Adipose tissue (tissue), 3 donors: ENCODE measurements around the gene F8. TPM values are rescaled to one million over a fixed set of nuclear protein-coding genes. Genes with fewer than 3 reads are reported as not detected.

Source experiments
- H3K27ac ChIP-seq: one replicate; pipeline ENCODE4 v1.5.1; 2013; ENCODE audit warnings: low read depth, low read length
- WGBS, 3 donors: extraction: QIAGEN DNeasy Blood & Tissue Kit; methylation state at CpG; one replicate each; pipeline ENCODE4 v1.1.7; 2013; 5-methylcytosine and 5-hydroxymethylcytosine counted together
- polyA plus RNA-seq, 3 donors: library from polyadenylated mRNA; stranded (reverse); fragments of 200-250 nt; gene quantifications; one replicate each; pipeline ENCODE4 v1.2.3, GENCODE V29; 2013
- donor health status: healthy with polysubstance abuse.
- donor health status: Bipolar disorder and iron deficiency.
- donor health status: healthy.

Gene F8
- polyA plus RNA-seq, result 10 to 100 TPM in 2 of 3 donors, 1 to 10 TPM in 1; 5.1 to 26.7 (median 25.8) TPM

- 5 to 9% (median 7%) methylated on average over 1 of the region's 1 CpG for WGBS, 3 donors
Observed at GRCh38 chrX:155022585-155022984, at the start of gene F8. Gene F8, minus strand, starts transcription at chrX:155022723. Its CDS starts 171 bp downstream, at chrX:155022552.

GRCh38 chrX:155071694-155072280 is 49.3 kb upstream of the F8 start:
- 0 to 37% (median 1%) methylated on average over 25 of the region's 25 CpGs for WGBS, 3 donors

More at GRCh38 chrX:155022585-155022984, at the start of gene F8:
- H3K27ac ChIP-seq, result no peak within 1 kb of the TSS

GRCh38 chrX:155070975-155071693 is 48.6 kb upstream of the F8 start, which contains the start of the genes BRCC3, CMC4 and MTCP1:
Gene BRCC3, plus strand, starts transcription at chrX:155071508. Its CDS starts 20 bp downstream, at chrX:155071528.
Gene CMC4, minus strand, starts transcription at chrX:155071136. Its CDS starts 7,113 bp downstream, at chrX:155064023.
Gene MTCP1, minus strand, starts transcription at chrX:155071136. Its CDS starts 5,126 bp downstream, at chrX:155066010.
- no peak within 1 kb of the TSS for H3K27ac ChIP-seq
- 0 to 34% (median 1%) methylated on average over 8 to 61 of the region's 81 CpGs for WGBS, 3 donors

More at GRCh38 chrX:155071694-155072280, 49.3 kb upstream of the F8 start:
- H3K27ac ChIP-seq, result no peak overlapping the region

GRCh38 chrX:155070663-155070974 is 48.1 kb upstream of the F8 start:
- H3K27ac ChIP-seq, result no peak overlapping the region
- WGBS, 3 donors, result 0 to 39% (median 0%) methylated on average over 16 of the region's 16 CpGs

GRCh38 chrX:155070038-155070437 is 47.5 kb upstream of the F8 start:
- WGBS, 3 donors, result 2 to 33% (median 5%) methylated on average over 12 of the region's 12 CpGs
- no peak overlapping the region for H3K27ac ChIP-seq

- WGBS, 3 donors, result 70 to 97% (median 78%) methylated on average over 1 of the region's 1 CpG
- H3K27ac ChIP-seq, result no peak overlapping the region
Observed at GRCh38 chrX:155069414-155069813, 46.9 kb upstream of the F8 start.

- 63 to 82% (median 73%) methylated on average over 1 of the region's 1 CpG for WGBS, 3 donors
- H3K27ac ChIP-seq, result no peak overlapping the region
Observed at GRCh38 chrX:155068165-155068564, 45.6 kb upstream of the F8 start.

- WGBS, 3 donors, result 73 to 84% (median 82%) methylated on average over 8 of the region's 8 CpGs
- H3K27ac ChIP-seq, result no peak overlapping the region
Observed at GRCh38 chrX:155065035-155065734, 42.7 kb upstream of the F8 start.

- H3K27ac ChIP-seq, result no peak overlapping the region
- 64 to 83% (median 74%) methylated on average over 4 of the region's 4 CpGs for WGBS, 3 donors
Observed at GRCh38 chrX:155061760-155062159, 39.2 kb upstream of the F8 start.

GRCh38 chrX:155056877-155057792 is 34.6 kb upstream of the F8 start:
- H3K27ac ChIP-seq, result no peak overlapping the region
- 8 to 20% (median 15%) methylated on average over 22 to 25 of the region's 25 CpGs for WGBS, 3 donors

- no peak overlapping the region for H3K27ac ChIP-seq
- WGBS, 3 donors, result 61 to 94% (median 86%) methylated on average over 1 of the region's 1 CpG
Observed at GRCh38 chrX:155056471-155056870, 33.9 kb upstream of the F8 start.

- WGBS, 3 donors, result 85 to 90% (median 89%) methylated on average over 3 of the region's 3 CpGs
- H3K27ac ChIP-seq, result no peak overlapping the region
Observed at GRCh38 chrX:155055494-155055893, 33.0 kb upstream of the F8 start.

GRCh38 chrX:155054255-155054654 is 31.7 kb upstream of the F8 start:
- WGBS, 3 donors, result 88 to 94% (median 90%) methylated on average over 3 to 4 of the region's 4 CpGs
- H3K27ac ChIP-seq, result no peak overlapping the region

GRCh38 chrX:155053656-155054055 is 31.1 kb upstream of the F8 start:
- 73 to 96% (median 94%) methylated on average over 3 of the region's 3 CpGs for WGBS, 3 donors
- H3K27ac ChIP-seq, result no peak overlapping the region

GRCh38 chrX:155052738-155053498 is 30.4 kb upstream of the F8 start:
- WGBS, 3 donors, result 54 to 89% (median 75%) methylated on average over 5 of the region's 5 CpGs
- no peak overlapping the region for H3K27ac ChIP-seq

- WGBS, 3 donors, result 35 to 45% (median 37%) methylated on average over 9 of the region's 9 CpGs
- H3K27ac ChIP-seq, result no peak overlapping the region
Observed at GRCh38 chrX:155048977-155049619, 26.6 kb upstream of the F8 start.
